AG04449 (cell line): Measurements from ENCODE around the gene GRM7.

Experiments used
- CTCF ChIA-PET: fragments of 350-600 bp; formaldehyde crosslinking; extraction: SDS; loops from one replicate; lab custom pipeline; 2021; ENCODE audit warnings: antibody characterized with exemption; lab: Yijun Ruan, JAX
- POLR2A ChIA-PET: fragments of 400-600, 350-600 bp; formaldehyde crosslinking; extraction: SDS; loops from one replicate; lab custom pipeline; 2020; ENCODE audit warnings: antibody characterized with exemption, inconsistent platforms; lab: Yijun Ruan, JAX
- DNase-seq: peaks from one replicate; pipeline ENCODE4 v3.0.0-alpha.2; 2010; ENCODE audit warnings: low read depth, low spot score
- H3K4me3 ChIP-seq: 2 replicates; pipeline ENCODE4 v1.5.1; 2011; ENCODE audit warnings: low read depth, mild to moderate bottlenecking, control low read depth, low read length
- CTCF ChIP-seq: IDR thresholded peaks from one replicate; pipeline ENCODE4 v1.5.1; 2011; ENCODE audit warnings: mild to moderate bottlenecking, moderate library complexity, low read length, control low read depth, inconsistent platforms; ENCODE audit not compliant: insufficient read depth; ENCODE audit errors: missing control alignments

GRM7 gene

GRCh38 chr3:7226393-7226792 is 365.5 kb downstream of the GRM7 start:
- DNase-seq: no peak
- H3K4me3 ChIP-seq: no peak overlapping the region
- POLR2A ChIA-PET: no interaction called here
- CTCF ChIA-PET: no interaction called here
- TF ChIP-seq CTCF: no peak

- ChIA-PET CTCF (no interaction called here), POLR2A (no interaction called here)
- no peak for DNase-seq
- no peak overlapping the region for H3K4me3 ChIP-seq
- no peak for TF ChIP-seq CTCF
These were observed 377.8 kb downstream of the GRM7 start for GRCh38 chr3:7238565-7239295.

GRCh38 chr3:7241584-7242302 is 380.8 kb downstream of the GRM7 start:
- no peak for TF ChIP-seq CTCF
- H3K4me3 ChIP-seq: no peak overlapping the region
- POLR2A ChIA-PET: no interaction called here
- CTCF ChIA-PET: no interaction called here
- DNase-seq: no peak

GRCh38 chr3:7242303-7242635 is 381.4 kb downstream of the GRM7 start:
- CTCF ChIA-PET: no interaction called here
- POLR2A ChIA-PET: no interaction called here
- no peak overlapping the region for H3K4me3 ChIP-seq
- DNase-seq: no peak
- TF ChIP-seq CTCF: no peak

- ChIA-PET CTCF (no interaction called here), POLR2A (no interaction called here)
- no peak overlapping the region for H3K4me3 ChIP-seq
- DNase-seq: no peak
- TF ChIP-seq CTCF: no peak
These were observed 388.7 kb downstream of the GRM7 start for GRCh38 chr3:7249493-7250076.

- ChIA-PET POLR2A (no interaction called here), CTCF (no interaction called here)
- H3K4me3 ChIP-seq: no peak overlapping the region
- DNase-seq: no peak
- TF ChIP-seq CTCF: no peak
These were observed 393.3 kb downstream of the GRM7 start for GRCh38 chr3:7254251-7254650.
